HG03097 (cell line): ENCODE results near the gene ARHGEF39.

Experiments used
- ATAC-seq: cut with Tn5 transposase; IDR thresholded peaks from one replicate; pipeline ENCODE4 v1.9.1; 2021; ENCODE audit not compliant: unreplicated experiment, low FRiP score

ARHGEF39 gene

DNA sequence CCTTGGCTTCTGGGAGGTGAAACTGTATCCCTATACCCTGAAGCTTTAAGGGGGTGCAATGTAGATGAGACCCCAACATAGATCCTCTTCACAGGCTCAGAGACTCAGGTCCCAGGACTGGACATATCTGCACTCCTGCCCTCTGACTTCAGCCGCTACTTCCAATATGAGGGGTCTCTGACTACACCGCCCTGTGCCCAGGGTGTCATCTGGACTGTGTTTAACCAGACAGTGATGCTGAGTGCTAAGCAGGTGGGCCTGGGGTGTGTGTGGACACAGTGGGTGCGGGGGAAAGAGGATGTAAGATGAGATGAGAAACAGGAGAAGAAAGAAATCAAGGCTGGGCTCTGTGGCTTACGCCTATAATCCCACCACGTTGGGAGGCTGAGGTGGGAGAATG lies 14.1 kb upstream of the ARHGEF39 start:
- ATAC-seq, result no peak

DNA sequence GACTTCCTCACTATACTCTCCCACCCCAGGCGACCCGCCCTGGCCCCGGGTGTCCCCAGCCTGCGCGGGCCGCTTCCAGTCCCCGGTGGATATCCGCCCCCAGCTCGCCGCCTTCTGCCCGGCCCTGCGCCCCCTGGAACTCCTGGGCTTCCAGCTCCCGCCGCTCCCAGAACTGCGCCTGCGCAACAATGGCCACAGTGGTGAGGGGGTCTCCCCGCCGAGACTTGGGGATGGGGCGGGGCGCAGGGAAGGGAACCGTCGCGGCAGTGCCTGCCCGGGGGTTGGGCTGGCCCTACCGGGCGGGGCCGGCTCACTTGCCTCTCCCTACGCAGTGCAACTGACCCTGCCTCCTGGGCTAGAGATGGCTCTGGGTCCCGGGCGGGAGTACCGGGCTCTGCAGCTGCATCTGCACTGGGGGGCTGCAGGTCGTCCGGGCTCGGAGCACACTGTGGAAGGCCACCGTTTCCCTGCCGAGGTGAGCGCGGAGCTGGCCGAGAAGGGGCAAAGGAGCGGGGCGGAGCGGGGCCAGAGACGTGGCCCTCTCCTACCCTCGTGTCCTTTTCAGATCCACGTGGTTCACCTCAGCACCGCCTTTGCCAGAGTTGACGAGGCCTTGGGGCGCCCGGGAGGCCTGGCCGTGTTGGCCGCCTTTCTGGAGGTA lies 10.9 kb upstream of the ARHGEF39 start:
- no peak for ATAC-seq

DNA sequence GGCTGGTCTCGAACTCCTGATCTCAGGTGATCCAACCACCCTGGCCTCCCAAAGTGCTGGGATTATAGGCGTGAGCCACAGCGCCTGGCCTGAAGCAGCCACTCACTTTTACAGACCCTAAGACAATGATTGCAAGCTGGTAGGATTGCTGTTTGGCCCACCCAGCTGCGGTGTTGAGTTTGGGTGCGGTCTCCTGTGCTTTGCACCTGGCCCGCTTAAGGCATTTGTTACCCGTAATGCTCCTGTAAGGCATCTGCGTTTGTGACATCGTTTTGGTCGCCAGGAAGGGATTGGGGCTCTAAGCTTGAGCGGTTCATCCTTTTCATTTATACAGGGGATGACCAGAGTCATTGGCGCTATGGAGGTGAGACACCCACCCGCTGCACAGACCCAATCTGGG lies 10.2 kb upstream of the ARHGEF39 start:
- no peak for ATAC-seq

DNA sequence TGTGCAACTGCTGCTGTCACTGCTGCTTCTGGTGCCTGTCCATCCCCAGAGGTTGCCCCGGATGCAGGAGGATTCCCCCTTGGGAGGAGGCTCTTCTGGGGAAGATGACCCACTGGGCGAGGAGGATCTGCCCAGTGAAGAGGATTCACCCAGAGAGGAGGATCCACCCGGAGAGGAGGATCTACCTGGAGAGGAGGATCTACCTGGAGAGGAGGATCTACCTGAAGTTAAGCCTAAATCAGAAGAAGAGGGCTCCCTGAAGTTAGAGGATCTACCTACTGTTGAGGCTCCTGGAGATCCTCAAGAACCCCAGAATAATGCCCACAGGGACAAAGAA lies 9.0 kb upstream of the ARHGEF39 start:
- ATAC-seq, result no peak

DNA sequence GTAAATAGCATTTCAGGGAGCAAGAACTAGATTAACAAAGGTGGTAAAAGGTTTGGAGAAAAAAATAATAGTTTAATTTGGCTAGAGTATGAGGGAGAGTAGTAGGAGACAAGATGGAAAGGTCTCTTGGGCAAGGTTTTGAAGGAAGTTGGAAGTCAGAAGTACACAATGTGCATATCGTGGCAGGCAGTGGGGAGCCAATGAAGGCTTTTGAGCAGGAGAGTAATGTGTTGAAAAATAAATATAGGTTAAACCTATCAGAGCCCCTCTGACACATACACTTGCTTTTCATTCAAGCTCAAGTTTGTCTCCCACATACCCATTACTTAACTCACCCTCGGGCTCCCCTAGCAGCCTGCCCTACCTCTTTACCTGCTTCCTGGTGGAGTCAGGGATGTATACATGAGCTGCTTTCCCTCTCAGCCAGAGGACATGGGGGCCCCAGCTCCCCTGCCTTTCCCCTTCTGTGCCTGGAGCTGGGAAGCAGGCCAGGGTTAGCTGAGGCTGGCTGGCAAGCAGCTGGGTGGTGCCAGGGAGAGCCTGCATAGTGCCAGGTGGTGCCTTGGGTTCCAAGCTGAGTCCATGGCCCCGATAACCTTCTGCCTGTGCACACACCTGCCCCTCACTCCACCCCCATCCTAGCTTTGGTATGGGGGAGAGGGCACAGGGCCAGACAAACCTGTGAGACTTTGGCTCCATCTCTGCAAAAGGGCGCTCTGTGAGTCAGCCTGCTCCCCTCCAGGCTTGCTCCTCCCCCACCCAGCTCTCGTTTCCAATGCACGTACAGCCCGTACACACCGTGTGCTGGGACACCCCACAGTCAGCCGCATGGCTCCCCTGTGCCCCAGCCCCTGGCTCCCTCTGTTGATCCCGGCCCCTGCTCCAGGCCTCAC lies 8.4 kb upstream of the ARHGEF39 start, which contains the start of gene CA9:
Gene CA9, plus strand, starts transcription at position 797 of the 893 bp plus-strand sequence. Its CDS starts 32 bp downstream, at position 829.
- no peak for ATAC-seq

DNA sequence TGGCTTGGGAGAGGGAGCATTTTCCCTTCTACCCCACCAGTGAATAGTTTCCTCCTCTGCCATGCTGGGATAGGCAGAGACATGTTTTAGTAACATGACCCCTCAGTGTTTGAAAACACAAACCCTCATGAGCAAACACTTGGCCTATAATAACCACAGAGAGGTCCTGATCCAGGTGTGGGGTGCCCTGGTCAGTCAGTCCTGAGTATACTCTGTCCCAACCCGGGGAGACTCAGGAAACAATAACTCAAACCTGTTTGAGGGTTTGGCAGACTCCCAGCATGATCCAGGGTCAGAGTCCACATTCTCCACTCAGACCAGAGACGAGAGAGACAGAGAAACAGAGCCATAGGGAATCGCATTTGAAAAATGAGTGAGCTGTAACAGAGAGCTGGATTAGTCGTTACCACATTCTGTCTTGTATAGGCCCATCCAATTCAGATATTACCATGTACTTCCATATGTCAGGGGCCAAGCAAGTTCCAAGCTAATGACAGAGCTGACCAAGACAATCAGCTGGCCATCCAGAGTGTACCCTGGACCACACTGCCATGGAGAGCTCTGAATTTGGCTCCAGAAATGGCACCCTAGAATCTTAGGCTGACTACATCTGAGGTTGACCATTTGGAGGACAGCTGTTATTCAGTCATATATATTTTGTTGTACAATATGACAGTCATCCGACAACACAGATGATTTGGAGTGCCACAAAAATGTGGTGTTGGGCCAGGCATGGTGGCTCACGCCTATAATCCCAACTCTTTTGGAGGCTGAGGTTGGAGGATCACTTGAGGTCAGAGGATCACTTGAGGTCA lies 4.5 kb upstream of the ARHGEF39 start:
- ATAC-seq, result no peak

DNA sequence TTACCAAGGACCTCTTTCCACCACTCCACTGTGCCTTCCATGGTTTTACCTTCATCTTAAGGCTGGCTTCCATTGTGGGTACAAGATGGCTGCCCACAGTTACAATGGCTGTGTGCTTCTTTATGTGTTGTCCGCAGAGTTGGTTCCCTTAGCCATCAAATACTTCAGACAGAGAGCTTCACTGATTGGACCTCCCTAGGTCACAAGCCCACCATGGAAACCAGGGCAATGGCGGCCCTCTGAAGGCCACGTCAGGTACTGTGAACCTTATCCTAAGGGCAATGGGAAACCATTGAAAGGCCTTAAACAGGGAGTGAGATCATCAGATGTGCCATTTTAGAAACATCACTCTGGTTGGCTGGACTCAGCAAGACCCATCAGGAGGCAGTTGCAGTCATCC lies 2.9 kb upstream of the ARHGEF39 start:
- no peak for ATAC-seq

DNA sequence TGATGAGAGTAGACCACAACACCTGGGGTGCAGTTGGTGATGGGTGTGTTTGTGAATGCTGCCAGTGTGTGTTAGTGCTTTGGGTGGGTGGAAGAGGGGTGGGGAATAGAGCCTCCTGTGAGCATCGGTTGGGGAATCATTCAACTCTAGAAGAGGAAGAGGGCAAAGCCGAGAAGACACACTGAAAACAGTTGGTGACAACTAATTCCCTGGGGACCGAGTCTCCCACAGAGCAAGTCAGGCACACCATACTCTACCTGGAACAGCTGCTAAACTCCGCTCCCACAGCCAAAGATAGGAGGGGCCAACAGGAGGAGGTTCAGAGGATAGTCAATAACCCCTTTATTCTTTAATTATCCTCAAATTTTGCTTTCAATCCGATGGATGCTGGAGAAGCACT lies 1.6 kb upstream of the ARHGEF39 start:
- no peak for ATAC-seq

DNA sequence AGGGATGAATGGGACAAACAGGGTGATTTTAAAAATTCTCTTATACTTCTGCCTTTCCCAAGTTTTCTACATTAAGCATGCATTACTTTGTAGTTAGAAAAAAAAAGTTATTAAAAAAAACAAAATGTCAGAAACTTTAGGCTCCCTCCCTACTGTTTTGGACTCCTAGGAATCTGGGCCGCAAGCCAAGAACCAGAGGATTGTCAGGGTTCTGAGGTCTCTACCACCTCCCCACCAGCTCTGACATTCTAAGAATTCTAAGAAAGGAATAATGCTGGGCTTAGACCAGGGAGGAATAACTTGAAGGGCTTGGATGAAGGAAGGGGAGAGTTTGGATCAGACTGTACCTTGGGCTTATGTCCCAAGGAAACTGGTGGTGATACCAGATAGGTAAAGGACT lies 1.1 kb upstream of the ARHGEF39 start:
- no peak for ATAC-seq

DNA sequence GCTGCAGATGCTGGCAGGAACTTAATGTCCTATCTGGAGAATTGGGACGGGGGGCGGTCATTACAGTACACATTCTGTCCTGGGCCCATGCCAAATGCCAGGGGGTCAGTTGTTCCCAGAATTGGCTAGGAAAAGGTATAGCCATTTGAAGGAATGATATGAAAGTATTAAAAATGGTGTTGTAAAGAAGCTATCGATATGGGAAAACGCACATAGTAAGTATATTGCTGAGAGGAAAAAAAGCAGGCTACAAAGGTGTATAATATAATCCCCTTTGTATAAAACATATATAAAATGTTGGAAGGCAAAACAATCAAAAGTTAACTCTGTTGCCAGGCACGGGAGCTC lies 450 bp upstream of the ARHGEF39 start:
- ATAC-seq, result no peak

DNA sequence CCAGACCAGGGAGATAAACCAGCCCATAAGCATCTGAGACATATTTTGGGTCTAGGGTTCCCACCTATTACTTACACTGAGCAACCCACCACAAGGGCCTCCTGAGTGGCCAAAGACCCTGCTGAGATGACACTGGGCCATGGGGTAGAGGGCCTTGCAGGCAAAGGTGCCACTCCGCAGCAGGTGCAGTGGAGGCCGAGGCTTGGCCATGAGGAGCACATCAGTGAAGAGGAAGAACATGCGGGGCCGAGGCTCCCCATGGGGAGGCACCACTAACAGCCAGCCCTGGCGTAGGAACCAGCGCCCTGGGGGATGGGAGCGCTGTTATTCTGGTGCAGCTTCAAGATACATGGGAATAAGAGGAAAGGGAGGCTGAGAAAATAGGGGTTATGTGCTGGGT lies 2.6 kb downstream of the ARHGEF39 start:
- ATAC-seq, result no peak

DNA sequence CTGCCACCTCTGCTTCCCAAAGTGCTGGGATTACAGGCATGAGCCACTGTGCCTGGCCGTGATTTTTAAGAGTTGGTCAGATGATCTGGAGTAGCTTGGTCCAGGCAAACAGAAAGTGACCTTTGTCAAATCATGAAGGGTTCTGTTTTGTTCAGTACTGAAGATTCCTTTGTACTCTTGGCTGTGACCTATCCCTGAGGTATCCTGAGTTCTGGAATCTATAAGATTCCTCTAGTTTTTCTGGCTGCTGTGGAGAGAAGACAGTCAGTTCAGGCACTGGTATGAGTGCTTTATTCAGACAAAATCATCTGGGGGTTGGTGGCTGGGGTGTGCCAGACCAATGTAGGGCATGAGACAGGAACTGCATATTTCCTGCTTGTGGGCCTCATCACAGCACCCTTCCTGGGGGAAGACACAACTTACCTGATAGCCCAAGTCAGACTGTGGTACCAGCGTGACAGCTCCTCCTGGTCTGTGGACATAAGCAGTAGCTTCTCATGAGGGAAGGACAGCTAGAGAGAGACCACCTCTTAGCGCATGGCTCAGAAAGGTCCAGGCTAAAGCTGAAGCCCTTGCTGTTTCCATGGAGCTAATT lies 3.1 kb downstream of the ARHGEF39 start:
- ATAC-seq, result no peak

DNA sequence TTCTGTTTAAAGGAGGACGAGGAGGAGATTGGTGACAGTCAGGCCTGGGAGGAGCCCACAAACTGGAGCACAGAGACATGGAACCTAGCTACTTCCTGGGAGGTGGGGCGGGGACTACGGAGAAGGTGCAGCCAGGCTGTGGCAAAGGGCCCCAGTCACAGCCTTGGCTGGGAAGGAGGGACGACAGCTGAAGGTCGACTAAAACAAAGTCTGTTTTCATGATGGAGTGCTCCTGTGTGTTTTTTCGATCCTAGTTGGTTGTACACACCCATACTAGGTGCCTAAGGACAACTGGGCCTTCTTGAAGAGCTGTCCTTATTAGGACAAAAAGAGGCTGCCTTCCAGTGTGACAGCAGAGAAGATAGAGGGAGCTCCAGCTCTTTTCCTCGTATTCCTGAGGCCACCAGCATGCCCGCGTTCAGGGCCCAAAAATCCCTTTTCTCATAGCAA lies 4.0 kb downstream of the ARHGEF39 start:
- ATAC-seq, result no peak

DNA sequence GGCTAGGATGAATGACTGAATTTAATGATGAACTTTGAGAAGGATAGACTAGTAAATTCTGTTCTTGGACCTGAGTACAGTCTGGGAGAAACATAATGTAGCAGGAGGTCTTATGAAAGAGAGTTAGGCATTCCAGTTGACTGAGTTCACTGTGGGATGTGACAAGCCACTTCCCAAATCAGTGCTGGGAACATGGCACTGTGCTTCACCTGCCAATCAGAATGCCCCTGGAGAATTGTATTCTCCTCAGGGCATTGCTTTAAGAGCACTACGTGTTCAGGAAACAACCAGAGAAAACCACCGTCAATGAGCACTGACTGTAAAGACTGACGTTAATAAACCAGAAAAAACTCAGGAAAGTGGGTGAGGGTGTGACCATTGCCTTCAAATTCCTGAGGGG lies 5.7 kb downstream of the ARHGEF39 start:
- ATAC-seq, result no peak

DNA sequence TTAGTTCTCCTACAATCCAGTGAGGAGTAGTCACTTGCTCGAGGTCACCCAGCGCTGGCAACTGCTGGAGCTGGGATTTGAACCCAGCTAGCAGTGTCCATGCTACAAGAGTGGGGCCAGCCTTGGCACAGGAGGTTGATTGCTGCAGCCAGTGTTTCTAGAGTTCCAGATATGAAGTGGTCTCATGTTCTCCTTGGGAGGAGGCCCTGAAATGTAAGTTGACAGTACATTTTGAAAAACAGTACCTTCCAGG lies 6.1 kb downstream of the ARHGEF39 start:
- peak; percentile 3 for ATAC-seq

DNA sequence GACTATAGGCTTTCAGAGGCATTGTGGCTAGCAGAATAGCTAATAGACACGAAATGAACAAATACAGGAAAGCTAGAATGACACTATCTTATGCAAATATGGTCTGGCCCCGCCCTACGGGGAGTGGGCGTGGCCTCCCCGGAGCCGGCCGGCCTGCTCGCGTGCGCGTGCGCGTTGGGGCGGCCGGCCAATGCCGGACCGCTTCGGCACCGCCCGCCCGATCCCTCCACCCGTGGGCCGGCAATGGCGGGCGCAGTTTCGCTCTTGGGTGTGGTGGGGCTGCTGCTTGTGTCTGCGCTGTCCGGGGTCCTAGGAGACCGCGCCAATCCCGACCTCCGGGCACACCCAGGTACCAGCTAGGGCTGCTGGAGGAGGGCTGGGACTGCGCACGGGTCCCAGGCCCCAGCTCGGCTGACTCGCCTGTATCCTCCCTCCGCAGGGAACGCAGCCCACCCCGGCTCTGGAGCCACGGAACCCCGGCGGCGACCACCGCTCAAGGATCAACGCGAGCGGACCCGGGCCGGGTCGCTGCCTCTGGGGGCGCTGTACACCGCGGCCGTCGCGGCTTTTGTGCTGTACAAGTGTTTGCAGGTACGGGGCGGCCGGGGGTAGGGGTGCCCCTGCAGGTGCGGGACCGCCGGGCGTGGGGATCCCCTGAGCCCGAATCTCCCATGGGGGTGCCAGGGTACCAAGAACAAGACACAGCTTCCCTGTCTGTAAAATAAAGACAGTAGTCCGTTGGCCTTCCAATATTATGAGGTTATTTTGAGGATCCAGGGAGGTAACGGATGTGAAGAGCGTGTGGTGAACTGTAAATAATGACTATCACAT lies 6.6 kb downstream of the ARHGEF39 start, which contains the start of gene CCDC107:
Gene CCDC107, plus strand, starts transcription at position 156 of the 831 bp plus-strand sequence. Its CDS starts 88 bp downstream, at position 244.
- ATAC-seq, result peak; percentile 65

DNA sequence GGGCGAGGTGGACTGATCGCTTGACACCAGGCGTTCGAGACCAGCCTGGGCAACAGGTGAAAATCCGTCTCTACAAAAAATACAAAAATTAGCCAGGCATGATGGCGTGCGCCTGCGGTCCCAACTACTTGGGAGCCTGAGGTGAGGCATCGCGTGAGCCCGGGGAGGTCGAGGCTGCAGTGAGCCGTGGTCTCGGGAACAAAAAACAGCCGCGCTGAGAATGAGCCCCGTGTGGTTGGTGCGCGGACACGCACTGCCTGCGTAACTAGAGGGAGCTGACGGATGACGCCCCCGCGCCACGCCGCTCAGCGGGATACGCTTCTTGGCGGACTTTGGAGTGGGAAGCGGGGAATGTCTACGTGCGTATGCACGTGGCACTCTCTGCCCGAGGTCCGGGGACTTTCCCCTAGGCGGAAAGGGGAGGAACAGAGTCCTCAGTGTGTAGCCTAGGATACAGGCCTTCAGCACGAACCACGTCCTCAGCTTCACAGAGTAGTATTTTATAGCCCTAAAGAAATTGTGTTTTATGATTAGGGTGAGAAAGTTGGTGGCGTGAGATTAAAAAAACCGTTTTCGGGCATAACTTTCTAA lies 7.4 kb downstream of the ARHGEF39 start, which contains the start of gene RMRP:
Gene RMRP, minus strand, starts transcription at position 474 of the 591 bp plus-strand sequence.
- peak; percentile 71 for ATAC-seq

DNA sequence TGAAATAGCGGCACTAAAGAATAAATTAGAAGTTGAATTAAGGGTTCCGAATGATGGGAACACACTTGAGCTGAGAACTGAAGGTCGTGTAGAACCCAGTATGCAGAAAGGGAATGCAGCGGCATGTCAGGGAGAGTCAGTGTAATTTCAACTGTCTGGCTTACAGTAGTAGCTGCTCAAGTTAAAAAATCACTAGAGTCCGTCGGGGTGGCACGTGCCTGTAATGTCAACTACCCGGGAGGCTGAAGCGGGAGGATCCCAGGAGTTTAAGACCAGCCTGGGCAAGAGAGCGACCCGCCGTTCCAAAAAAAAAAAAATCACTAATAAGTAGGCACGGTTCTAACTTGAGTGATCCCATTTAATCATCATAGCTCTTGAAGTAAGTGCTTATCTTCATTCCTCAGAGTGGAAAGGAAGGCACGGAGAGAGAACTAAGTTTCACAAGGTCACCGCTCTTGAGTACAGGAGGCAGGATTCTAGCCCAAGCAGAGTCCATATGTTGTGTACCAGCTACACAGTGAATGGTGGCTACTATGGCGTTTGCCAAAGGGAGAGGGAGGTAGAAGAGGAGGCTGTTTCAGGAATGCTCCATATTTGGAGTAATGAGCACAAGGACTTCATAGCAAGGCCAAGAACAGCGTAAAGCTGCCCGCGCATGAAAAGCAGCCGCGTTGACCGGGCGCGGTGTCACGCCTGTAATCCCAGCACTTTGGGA lies 8.0 kb downstream of the ARHGEF39 start:
- ATAC-seq, result no peak

DNA sequence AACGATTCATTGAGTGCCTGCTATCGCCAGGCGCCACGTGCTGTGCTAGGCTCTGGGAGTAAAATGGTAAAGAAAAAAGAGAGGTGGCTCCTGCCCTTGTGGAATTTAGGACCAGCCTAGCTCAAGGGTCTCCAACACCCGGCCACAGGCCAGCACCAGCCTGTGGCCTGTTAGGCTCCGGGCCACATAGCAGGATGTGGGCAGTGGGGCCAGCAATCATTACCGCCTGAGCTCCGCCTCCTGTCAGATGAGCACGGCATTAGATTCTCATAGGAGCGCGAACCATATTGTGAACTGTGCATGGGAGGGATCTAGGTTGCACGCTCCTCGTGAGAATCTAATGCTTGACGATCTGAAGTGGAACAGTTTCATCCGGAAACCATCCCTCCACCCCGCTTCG lies 8.6 kb downstream of the ARHGEF39 start:
- ATAC-seq, result no peak
